ENCODE results near the gene CHMP5. TPM values are rescaled to one million over a fixed set of nuclear protein-coding genes. Genes with fewer than 3 reads are reported as not detected.

CHMP5 gene
- polyA plus RNA-seq, 1 of the 3 experiments (the other 2 are of a cell fraction) = 88.3 TPM

DNA sequence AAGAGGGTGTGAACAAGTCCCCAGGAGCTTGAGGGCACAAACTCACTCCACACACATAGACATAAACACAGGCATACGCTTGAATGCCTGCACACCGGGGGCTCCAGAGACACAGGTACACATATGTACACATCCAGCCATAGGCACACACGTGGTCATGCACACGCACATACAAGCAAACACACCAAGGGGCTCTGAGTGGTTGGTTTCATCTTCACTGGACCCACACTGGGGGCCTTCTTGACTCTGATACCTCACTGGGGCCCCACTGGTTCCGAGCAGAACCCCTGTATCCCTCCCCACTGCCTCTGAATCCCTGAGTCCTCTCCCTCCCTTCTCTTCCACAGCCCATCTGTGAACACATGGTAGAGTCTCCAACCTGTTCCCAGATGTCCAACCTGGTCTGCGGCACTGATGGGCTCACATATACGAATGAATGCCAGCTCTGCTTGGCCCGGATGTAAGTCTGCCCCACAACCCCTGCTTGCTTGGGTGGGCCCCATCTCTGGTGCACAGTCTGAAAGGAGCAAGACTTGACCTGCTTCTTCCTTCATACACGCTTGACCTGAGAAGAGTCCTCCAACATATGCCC lies 18.5 kb upstream of the CHMP5 start:
- H3K27me3 ChIP-seq (ENCODE audit: insufficient read depth) = no peaks in the 10 kb centered on the region
- 98% methylated on average over 9 of the region's 9 CpGs for WGBS (ENCODE audit: low lambda C conversion rate)
- no peaks in the 10 kb centered on the region for H3K36me3 ChIP-seq (replicated peaks in 1 of 2; ENCODE audit: control insufficient read depth in 1 of 2, insufficient read depth in 2 of 2, low read length in 1 of 2)
- H3K79me2 ChIP-seq (ENCODE audit: insufficient read depth) = no peaks in the 10 kb centered on the region
- H3K9ac ChIP-seq = no peak overlapping the region
- DNase-seq = no peak
- no peaks in the 10 kb centered on the region for H3K9me2 ChIP-seq
- no peaks in the 10 kb centered on the region; a peak in 1 of 4 replicates for H3K4me1 ChIP-seq (ENCODE audit: control insufficient read depth in 1 of 2, insufficient read depth in 2 of 2, low read depth in 1 of 2, low read length in 1 of 2)
- H3K27ac ChIP-seq (ENCODE audit: low read depth in 2 of 2, low read length in 1 of 2) = no peak overlapping the region
- no peak overlapping the region for H3K4me2 ChIP-seq
- H4K20me1 ChIP-seq (ENCODE audit: insufficient read depth) = no peaks in the 10 kb centered on the region
- H3F3A ChIP-seq (replicated peaks; ENCODE audit: insufficient read depth) = peaks cover 5% of the 10 kb centered on the region
- no peaks in the 10 kb centered on the region for H3K9me3 ChIP-seq
- ChIA-PET CTCF (no interaction called here), POLR2A (no interaction called here)
- H3K4me3 ChIP-seq (ENCODE audit: low read depth in 2 of 2, low read length in 1 of 2) = no peak overlapping the region
- no peak overlapping the region for H2AFZ ChIP-seq (ENCODE audit: low read depth)
- no peak for TF ChIP-seq SIN3A (IDR thresholded peaks at IDR 0.05; ENCODE audit: borderline replicate concordance, low read depth, low read length)
- TF ChIP-seq, protein P1, sequence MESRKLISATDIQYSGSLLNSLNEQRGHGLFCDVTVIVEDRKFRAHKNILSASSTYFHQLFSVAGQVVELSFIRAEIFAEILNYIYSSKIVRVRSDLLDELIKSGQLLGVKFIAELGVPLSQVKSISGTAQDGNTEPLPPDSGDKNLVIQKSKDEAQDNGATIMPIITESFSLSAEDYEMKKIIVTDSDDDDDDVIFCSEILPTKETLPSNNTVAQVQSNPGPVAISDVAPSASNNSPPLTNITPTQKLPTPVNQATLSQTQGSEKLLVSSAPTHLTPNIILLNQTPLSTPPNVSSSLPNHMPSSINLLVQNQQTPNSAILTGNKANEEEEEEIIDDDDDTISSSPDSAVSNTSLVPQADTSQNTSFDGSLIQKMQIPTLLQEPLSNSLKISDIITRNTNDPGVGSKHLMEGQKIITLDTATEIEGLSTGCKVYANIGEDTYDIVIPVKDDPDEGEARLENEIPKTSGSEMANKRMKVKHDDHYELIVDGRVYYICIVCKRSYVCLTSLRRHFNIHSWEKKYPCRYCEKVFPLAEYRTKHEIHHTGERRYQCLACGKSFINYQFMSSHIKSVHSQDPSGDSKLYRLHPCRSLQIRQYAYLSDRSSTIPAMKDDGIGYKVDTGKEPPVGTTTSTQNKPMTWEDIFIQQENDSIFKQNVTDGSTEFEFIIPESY (IDR thresholded peaks at IDR 0.05; ENCODE audit: borderline replicate concordance, low read depth) = no peak
- no peak for TF ChIP-seq RXRA (IDR thresholded peaks at IDR 0.05; ENCODE audit: borderline replicate concordance, low read depth)
- TF ChIP-seq RCOR1 (IDR thresholded peaks at IDR 0.05; ENCODE audit: low read length) = no peak
- TF ChIP-seq YY1 (IDR thresholded peaks at IDR 0.05; ENCODE audit: low read depth) = no peak
- no peak for TF ChIP-seq GABPA (IDR thresholded peaks at IDR 0.05; ENCODE audit: low read depth)
- no peak for TF ChIP-seq POLR2AphosphoS5 (IDR thresholded peaks at IDR 0.05; ENCODE audit: low read depth, low read length)
- TF ChIP-seq, protein P2, sequence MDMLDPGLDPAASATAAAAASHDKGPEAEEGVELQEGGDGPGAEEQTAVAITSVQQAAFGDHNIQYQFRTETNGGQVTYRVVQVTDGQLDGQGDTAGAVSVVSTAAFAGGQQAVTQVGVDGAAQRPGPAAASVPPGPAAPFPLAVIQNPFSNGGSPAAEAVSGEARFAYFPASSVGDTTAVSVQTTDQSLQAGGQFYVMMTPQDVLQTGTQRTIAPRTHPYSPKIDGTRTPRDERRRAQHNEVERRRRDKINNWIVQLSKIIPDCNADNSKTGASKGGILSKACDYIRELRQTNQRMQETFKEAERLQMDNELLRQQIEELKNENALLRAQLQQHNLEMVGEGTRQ (IDR thresholded peaks at IDR 0.05; ENCODE audit: borderline replicate concordance, low read depth, low read length) = no peak
- no peak for TF ChIP-seq TEAD4 (IDR thresholded peaks at IDR 0.05; ENCODE audit: borderline replicate concordance, insufficient read depth)
- no peak for TF ChIP-seq MXI1 (IDR thresholded peaks at IDR 0.05; ENCODE audit: low read depth, low read length)
- TF ChIP-seq ELF1 (IDR thresholded peaks at IDR 0.05) = no peak
- TF ChIP-seq MEF2A (IDR thresholded peaks at IDR 0.05; ENCODE audit: borderline replicate concordance, low read depth) = no peak
- TF ChIP-seq RFX5 (IDR thresholded peaks at IDR 0.05; ENCODE audit: low read length) = no peak
- TF ChIP-seq CHD2 (IDR thresholded peaks at IDR 0.05; ENCODE audit: low read length, partially characterized antibody) = no peak
- no peak for TF ChIP-seq TCF12 (IDR thresholded peaks at IDR 0.05)
- TF ChIP-seq NRF1 (IDR thresholded peaks at IDR 0.05; ENCODE audit: low read depth, low read length) = no peak
- TF ChIP-seq, protein P3, sequence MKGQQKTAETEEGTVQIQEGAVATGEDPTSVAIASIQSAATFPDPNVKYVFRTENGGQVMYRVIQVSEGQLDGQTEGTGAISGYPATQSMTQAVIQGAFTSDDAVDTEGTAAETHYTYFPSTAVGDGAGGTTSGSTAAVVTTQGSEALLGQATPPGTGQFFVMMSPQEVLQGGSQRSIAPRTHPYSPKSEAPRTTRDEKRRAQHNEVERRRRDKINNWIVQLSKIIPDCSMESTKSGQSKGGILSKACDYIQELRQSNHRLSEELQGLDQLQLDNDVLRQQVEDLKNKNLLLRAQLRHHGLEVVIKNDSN (IDR thresholded peaks at IDR 0.05; ENCODE audit: borderline replicate concordance, low read depth) = no peak

Data from SK-N-SH (cell line).